GM21390 (cell line): ENCODE measurements around the gene PPP4R2.
A peak's percentile ranks its signal among the peaks of the same experiment; 100 is the strongest.

Experiments
- ATAC-seq: cut with Tn5 transposase; IDR thresholded peaks from one replicate; pipeline ENCODE4 v1.9.1; 2021; ENCODE audit not compliant: unreplicated experiment

The PPP4R2 gene

GRCh38 chr3:72996473-72997333 is at the start of gene PPP4R2:
Gene PPP4R2, plus strand, starts transcription at chr3:72996811. Its CDS starts 227 bp downstream, at chr3:72997038.
- ATAC-seq: peak; percentile 89

GRCh38 chr3:72947715-72948490 is 48.7 kb upstream of the PPP4R2 start:
- no peak for ATAC-seq

GRCh38 chr3:72949016-72949415 is 47.6 kb upstream of the PPP4R2 start:
- no peak for ATAC-seq

GRCh38 chr3:72950372-72950771 is 46.2 kb upstream of the PPP4R2 start:
- peak; percentile 53 for ATAC-seq

- no peak for ATAC-seq
Measured at GRCh38 chr3:72950801-72951200, 45.8 kb upstream of the PPP4R2 start.

- ATAC-seq: peak; percentile 62
Measured at GRCh38 chr3:72951259-72951722, 45.3 kb upstream of the PPP4R2 start.

- no peak for ATAC-seq
Measured at GRCh38 chr3:72953325-72953956, 43.2 kb upstream of the PPP4R2 start.

GRCh38 chr3:72957297-72957696 is 39.3 kb upstream of the PPP4R2 start:
- ATAC-seq: no peak

- no peak for ATAC-seq
Measured at GRCh38 chr3:72959336-72959735, 37.3 kb upstream of the PPP4R2 start.

GRCh38 chr3:72960812-72961518 is 35.6 kb upstream of the PPP4R2 start:
- no peak for ATAC-seq

GRCh38 chr3:72961752-72962151 is 34.9 kb upstream of the PPP4R2 start:
- no peak for ATAC-seq

- ATAC-seq: no peak
Measured at GRCh38 chr3:72962317-72962716, 34.3 kb upstream of the PPP4R2 start.

GRCh38 chr3:72964633-72965032 is 32.0 kb upstream of the PPP4R2 start:
- ATAC-seq: no peak

- no peak for ATAC-seq
Measured at GRCh38 chr3:72968266-72968664, 28.3 kb upstream of the PPP4R2 start.

GRCh38 chr3:72969766-72970165 is 26.8 kb upstream of the PPP4R2 start:
- no peak for ATAC-seq

- no peak for ATAC-seq
Measured at GRCh38 chr3:72970942-72971341, 25.7 kb upstream of the PPP4R2 start.

GRCh38 chr3:72972706-72973030 is 23.9 kb upstream of the PPP4R2 start:
- ATAC-seq: no peak

- ATAC-seq: no peak
Measured at GRCh38 chr3:72973031-72973723, 23.4 kb upstream of the PPP4R2 start.

- no peak for ATAC-seq
Measured at GRCh38 chr3:72973786-72974185, 22.8 kb upstream of the PPP4R2 start.

- no peak for ATAC-seq
Measured at GRCh38 chr3:72974956-72975355, 21.7 kb upstream of the PPP4R2 start.
